ENCODE data around the gene CFAP65. TPM values are rescaled to one million over a fixed set of nuclear protein-coding genes. Genes with fewer than 3 reads are reported as not detected.

CFAP65 gene, protein sequence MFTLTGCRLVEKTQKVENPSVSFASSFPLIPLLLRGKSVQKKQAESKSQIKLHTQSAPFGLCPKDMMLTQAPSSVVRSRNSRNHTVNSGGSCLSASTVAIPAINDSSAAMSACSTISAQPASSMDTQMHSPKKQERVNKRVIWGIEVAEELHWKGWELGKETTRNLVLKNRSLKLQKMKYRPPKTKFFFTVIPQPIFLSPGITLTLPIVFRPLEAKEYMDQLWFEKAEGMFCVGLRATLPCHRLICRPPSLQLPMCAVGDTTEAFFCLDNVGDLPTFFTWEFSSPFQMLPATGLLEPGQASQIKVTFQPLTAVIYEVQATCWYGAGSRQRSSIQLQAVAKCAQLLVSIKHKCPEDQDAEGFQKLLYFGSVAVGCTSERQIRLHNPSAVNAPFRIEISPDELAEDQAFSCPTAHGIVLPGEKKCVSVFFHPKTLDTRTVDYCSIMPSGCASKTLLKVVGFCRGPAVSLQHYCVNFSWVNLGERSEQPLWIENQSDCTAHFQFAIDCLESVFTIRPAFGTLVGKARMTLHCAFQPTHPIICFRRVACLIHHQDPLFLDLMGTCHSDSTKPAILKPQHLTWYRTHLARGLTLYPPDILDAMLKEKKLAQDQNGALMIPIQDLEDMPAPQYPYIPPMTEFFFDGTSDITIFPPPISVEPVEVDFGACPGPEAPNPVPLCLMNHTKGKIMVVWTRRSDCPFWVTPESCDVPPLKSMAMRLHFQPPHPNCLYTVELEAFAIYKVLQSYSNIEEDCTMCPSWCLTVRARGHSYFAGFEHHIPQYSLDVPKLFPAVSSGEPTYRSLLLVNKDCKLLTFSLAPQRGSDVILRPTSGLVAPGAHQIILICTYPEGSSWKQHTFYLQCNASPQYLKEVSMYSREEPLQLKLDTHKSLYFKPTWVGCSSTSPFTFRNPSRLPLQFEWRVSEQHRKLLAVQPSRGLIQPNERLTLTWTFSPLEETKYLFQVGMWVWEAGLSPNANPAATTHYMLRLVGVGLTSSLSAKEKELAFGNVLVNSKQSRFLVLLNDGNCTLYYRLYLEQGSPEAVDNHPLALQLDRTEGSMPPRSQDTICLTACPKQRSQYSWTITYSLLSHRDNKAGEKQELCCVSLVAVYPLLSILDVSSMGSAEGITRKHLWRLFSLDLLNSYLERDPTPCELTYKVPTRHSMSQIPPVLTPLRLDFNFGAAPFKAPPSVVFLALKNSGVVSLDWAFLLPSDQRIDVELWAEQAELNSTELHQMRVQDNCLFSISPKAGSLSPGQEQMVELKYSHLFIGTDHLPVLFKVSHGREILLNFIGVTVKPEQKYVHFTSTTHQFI (N-terminal part only)
- 1 to 10 TPM in 2 of 4 donors, not detected in 2; 1.5 to 3.6 TPM for total RNA-seq

DNA sequence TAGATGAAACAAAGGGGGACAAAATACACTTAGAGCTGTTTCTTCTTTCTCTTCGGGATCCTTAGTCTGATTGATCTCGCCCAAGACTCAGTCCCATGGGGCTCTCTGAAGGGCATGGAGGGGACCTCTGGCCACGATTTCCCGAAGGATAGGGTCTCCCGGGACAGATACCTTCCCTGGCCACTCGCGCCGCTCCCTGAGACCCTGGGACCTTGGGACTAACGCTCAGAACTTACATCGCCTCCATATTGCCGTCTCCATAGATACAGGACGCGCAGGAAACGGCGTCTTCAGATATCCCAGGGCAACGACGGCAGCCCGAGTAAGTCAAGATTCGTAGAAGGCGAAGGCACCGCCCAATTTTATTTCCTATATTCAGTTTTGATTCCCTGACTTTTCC is at the start of gene CFAP65:
CFAP65 (minus strand) TSS at position 265 of the 400 bp plus-strand sequence. CDS start 2,468 bp downstream, outside the sequence.
- no peak for TF ChIP-seq POLR2A (IDR thresholded peaks at IDR 0.05)
- TF ChIP-seq, protein P1, sequence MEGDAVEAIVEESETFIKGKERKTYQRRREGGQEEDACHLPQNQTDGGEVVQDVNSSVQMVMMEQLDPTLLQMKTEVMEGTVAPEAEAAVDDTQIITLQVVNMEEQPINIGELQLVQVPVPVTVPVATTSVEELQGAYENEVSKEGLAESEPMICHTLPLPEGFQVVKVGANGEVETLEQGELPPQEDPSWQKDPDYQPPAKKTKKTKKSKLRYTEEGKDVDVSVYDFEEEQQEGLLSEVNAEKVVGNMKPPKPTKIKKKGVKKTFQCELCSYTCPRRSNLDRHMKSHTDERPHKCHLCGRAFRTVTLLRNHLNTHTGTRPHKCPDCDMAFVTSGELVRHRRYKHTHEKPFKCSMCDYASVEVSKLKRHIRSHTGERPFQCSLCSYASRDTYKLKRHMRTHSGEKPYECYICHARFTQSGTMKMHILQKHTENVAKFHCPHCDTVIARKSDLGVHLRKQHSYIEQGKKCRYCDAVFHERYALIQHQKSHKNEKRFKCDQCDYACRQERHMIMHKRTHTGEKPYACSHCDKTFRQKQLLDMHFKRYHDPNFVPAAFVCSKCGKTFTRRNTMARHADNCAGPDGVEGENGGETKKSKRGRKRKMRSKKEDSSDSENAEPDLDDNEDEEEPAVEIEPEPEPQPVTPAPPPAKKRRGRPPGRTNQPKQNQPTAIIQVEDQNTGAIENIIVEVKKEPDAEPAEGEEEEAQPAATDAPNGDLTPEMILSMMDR (IDR thresholded peaks at IDR 0.05): no peak
- peak in 2 of 3 donors; percentile 48 to 61 for DNase-seq
- Histone ChIP-seq H3K4me1 (no peaks in the 10 kb centered on the region), H3K4me3 (peak within 1 kb of the TSS in 1 of 4 donors; percentile 4), H3K27me3 (no peaks in the 10 kb centered on the region), H3K9me3 (no peaks in the 10 kb centered on the region), H3K27ac (no peak within 1 kb of the TSS), H3K36me3 (no peaks in the 10 kb centered on the region)

DNA sequence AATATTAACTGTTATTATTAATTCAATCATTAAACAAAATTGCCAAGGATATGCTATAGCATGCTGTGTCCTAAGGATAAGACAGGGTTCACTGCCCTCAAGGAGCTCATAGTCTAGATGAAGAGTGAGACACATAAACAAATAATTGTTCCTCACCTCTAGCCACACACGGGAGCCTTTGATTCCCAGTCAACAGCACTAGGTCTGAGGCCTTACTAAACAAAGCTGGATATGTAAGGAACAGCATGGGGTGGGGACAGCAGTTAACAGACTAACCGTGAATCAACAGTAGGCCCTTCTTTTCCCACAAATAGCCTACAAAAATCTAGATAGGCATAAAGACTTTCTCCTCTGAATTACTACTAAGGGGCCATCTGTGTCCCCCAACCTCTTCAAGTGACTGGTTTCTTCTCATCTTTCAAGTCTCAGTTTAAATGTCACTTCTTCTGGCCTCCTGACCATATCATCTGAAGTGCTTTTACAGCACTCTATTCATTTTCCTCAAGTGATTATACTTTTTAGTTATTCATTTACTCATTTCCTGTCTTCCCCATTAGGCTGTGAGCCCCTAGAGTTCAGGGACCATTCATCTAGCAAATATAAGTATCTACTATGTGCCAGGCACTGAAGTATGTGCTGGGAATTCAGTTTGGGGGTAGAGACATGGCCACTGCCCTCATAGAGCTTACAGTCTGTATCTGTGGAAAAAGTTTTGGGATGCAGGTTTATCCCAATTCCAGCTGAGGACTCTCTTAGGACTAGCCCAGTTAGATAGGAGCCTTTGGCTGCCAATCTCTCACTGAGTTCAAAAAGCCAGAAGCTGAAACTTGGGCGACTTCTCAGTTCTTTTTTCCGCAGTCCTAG is 49.4 kb upstream of the CFAP65 start:
- Histone ChIP-seq H3K9me3 (no peaks in the 10 kb centered on the region), H3K27ac (no peak overlapping the region), H3K4me1 (peaks cover 0 to 3% (median 0%) of the 10 kb centered on the region in 4 donors), H3K27me3 (no peaks in the 10 kb centered on the region), H3K36me3 (peaks cover 0 to 5% (median 4%) of the 10 kb centered on the region in 3 donors), H3K4me3 (no peak overlapping the region)
- DNase-seq: no peak
- TF ChIP-seq POLR2A (IDR thresholded peaks at IDR 0.05): no peak
- TF ChIP-seq, protein P1 (IDR thresholded peaks at IDR 0.05): no peak

DNA sequence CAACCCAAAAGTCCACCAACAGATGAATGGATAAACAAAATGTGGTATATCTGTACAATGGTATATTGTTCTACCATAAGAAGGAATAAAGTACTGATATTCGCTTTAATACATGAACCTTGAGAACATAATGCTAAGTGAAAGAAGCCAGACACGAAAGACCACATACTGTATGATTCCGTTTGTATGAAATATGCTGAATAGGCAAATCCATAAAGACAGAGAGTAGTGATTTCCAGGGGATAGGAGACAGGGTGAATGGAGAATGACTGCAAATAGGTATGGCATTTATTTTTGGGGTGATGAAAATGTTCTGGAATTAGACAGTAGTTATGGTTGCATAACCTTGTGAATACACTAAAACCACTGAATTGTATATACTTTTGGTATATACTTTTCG is 48.0 kb upstream of the CFAP65 start:
- no peak for DNase-seq
- Histone ChIP-seq H3K27me3 (no peaks in the 10 kb centered on the region), H3K9me3 (no peaks in the 10 kb centered on the region), H3K4me3 (no peak overlapping the region), H3K36me3 (peaks cover 0 to 4% (median 0%) of the 10 kb centered on the region in 3 donors), H3K27ac (no peak overlapping the region), H3K4me1 (peaks cover 0 to 3% (median 0%) of the 10 kb centered on the region in 4 donors)
- TF ChIP-seq POLR2A (IDR thresholded peaks at IDR 0.05): no peak
- TF ChIP-seq, protein P1 (IDR thresholded peaks at IDR 0.05): no peak

DNA sequence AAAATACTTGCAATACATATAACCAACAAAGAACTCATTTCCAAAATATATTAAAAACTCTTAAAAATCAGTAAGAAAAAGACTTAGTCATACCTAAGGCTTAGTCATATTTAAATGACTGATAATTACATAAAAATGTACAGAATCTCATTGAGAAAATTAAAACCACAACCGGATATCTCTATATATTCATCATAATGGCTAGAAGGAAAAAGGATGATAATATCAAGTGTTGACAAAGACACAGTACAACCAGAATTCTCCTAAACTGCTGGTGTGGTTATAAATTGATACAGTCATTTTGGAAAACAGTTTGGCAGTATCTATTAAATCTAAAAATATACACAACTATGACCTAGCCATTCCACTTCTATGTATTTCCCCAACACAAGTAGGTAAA is 46.5 kb upstream of the CFAP65 start:
- H3K27me3 ChIP-seq: no peaks in the 10 kb centered on the region
- TF ChIP-seq POLR2A (IDR thresholded peaks at IDR 0.05): no peak
- TF ChIP-seq, protein P1 (IDR thresholded peaks at IDR 0.05): no peak
- H3K4me3 ChIP-seq: no peak overlapping the region
- H3K27ac ChIP-seq: no peak overlapping the region
- no peak for DNase-seq
- peaks cover 0 to 7% (median 0%) of the 10 kb centered on the region in 4 donors for H3K4me1 ChIP-seq
- no peaks in the 10 kb centered on the region for H3K9me3 ChIP-seq
- peaks cover 0 to 4% (median 0%) of the 10 kb centered on the region in 3 donors for H3K36me3 ChIP-seq
